ENCODE results near the gene PLIN5.

- TF ChIP-seq REST (IDR thresholded peaks at IDR 0.05; ENCODE audit: low read depth, low read length): no peak
- TF ChIP-seq POLR2A (IDR thresholded peaks at IDR 0.05; ENCODE audit: low read depth, low read length): no peak
- TF ChIP-seq SIN3A (IDR thresholded peaks at IDR 0.05; ENCODE audit: low read depth, low read length): no peak
- no peak for TF ChIP-seq YY1 (IDR thresholded peaks at IDR 0.05; ENCODE audit: low read depth, low read length)
- TF ChIP-seq CTCF (IDR thresholded peaks at IDR 0.05 in 2 of 3, conservative IDR thresholded peaks at IDR 0.05 in 1 of 3; ENCODE audit: control insufficient read depth in 2 of 3, extremely low read depth in 1 of 3, insufficient read depth in 1 of 3, low read depth in 3 of 3, low read length in 3 of 3): no peak
- no peak for TF ChIP-seq IKZF1 (conservative IDR thresholded peaks at IDR 0.05)
- no peak for TF ChIP-seq EZH2 (IDR thresholded peaks at IDR 0.05; ENCODE audit: borderline replicate concordance, control insufficient read depth, low read depth, low read length)
- TF ChIP-seq RFX5 (IDR thresholded peaks at IDR 0.05; ENCODE audit: low read depth, low read length): no peak
- no peak for TF ChIP-seq PRDM15 (CRISPR knock-in tag; IDR thresholded peaks at IDR 0.05)
- no peak for TF ChIP-seq CHD1 (IDR thresholded peaks at IDR 0.05; ENCODE audit: low read depth, low read length)
- TF ChIP-seq USF2 (IDR thresholded peaks at IDR 0.05; ENCODE audit: borderline replicate concordance, low read depth, low read length): no peak
- TF ChIP-seq SRF (IDR thresholded peaks at IDR 0.05; ENCODE audit: low read depth in 2 of 2, low read length in 2 of 2): no peak
- no peak for TF ChIP-seq NRF1 (conservative IDR thresholded peaks at IDR 0.05; ENCODE audit: low read depth, low read length)
Measured at GRCh38 chr19:4553775-4554174, 18.8 kb upstream of the PLIN5 start.
